ENCODE results near the gene RAB40A.
A peak's percentile ranks its signal among the peaks of the same experiment; 100 is the strongest.

DNA sequence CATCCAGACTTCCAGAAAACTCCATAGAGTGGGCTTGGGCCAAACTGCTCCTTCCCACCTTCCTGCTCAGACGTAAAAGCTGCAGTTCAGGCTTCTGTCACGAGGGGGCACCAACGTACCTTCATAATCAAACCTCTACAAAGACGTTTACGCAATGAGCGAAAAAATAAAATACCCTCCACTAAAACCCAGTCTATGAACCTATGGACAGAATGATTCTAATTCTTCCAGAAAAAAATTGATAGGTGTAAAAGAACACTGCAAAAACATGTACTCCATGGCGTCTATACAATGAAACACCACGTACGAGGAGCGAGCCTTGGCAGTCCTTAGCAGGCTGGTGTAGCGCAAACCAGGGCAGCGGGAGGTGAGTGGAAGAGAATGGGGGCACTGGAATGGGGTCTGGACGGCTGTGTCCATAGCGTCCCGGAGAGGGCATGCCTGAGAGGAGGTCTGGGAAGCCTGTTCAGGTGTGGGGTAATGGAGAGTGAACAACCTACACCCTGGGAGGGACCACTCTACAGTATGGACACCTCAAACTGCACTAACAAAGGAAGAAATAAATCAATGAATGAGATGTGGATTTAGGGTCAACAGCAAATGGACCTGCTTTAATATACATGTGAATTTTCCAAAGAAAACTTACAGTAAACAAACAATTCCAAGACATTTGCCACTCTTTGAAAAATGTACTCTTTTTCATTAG is 14.4 kb upstream of the RAB40A start:
- TF ChIP-seq MEF2A (IDR thresholded peaks at IDR 0.05; ENCODE audit: insufficient read depth, low read depth, low read length) (no peak), HDGF (IDR thresholded peaks at IDR 0.05) (no peak), POLR2AphosphoS5 (IDR thresholded peaks at IDR 0.05; ENCODE audit: low read length) (no peak), HCFC1 (IDR thresholded peaks at IDR 0.05; ENCODE audit: low read length) (no peak), SP1 (IDR thresholded peaks at IDR 0.05; ENCODE audit: low read depth, low read length) (no peak), GABPA (IDR thresholded peaks at IDR 0.05; ENCODE audit: low read depth) (no peak), FOXK2 (IDR thresholded peaks at IDR 0.05) (no peak), MYB (IDR thresholded peaks at IDR 0.05; ENCODE audit: borderline replicate concordance, low read depth, low read length) (no peak), SMAD1 (IDR thresholded peaks at IDR 0.05; ENCODE audit: low read depth, partially characterized antibody) (no peak)
- TF ChIP-seq, protein P1, sequence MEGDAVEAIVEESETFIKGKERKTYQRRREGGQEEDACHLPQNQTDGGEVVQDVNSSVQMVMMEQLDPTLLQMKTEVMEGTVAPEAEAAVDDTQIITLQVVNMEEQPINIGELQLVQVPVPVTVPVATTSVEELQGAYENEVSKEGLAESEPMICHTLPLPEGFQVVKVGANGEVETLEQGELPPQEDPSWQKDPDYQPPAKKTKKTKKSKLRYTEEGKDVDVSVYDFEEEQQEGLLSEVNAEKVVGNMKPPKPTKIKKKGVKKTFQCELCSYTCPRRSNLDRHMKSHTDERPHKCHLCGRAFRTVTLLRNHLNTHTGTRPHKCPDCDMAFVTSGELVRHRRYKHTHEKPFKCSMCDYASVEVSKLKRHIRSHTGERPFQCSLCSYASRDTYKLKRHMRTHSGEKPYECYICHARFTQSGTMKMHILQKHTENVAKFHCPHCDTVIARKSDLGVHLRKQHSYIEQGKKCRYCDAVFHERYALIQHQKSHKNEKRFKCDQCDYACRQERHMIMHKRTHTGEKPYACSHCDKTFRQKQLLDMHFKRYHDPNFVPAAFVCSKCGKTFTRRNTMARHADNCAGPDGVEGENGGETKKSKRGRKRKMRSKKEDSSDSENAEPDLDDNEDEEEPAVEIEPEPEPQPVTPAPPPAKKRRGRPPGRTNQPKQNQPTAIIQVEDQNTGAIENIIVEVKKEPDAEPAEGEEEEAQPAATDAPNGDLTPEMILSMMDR (IDR thresholded peaks at IDR 0.05 in 2 of 3, conservative IDR thresholded peaks at IDR 0.05 in 1 of 3; ENCODE audit: control insufficient read depth in 2 of 3, extremely low read depth in 1 of 3, insufficient read depth in 1 of 3, low read depth in 3 of 3, low read length in 3 of 3) = peak; percentile 67 to 89 (median 82)

Data from GM12878 (cell line).